PFSK-1 (cell line): Measurements from ENCODE around the gene KCNG1.

ENCODE experiments used
- FOXP2 ChIP-seq: optimal IDR thresholded peaks from 2 replicates; pipeline ENCODE3; 2011; ENCODE audit warnings: borderline replicate concordance, control low read depth, inconsistent platforms; ENCODE audit not compliant: insufficient read depth; ENCODE audit errors: extremely low read length, extremely low read depth
- POLR2AphosphoS5 ChIP-seq: IDR thresholded peaks from 2 replicates; pipeline ENCODE4 v1.6.1; 2012; ENCODE audit warnings: low read depth, mild to moderate bottlenecking, control low read depth, low read length, moderate library complexity
- SIN3A ChIP-seq: IDR thresholded peaks from 2 replicates; pipeline ENCODE4 v1.6.1; 2012; ENCODE audit warnings: mild to moderate bottlenecking, low read length, moderate library complexity, borderline replicate concordance; ENCODE audit not compliant: insufficient read depth
- TAF1 ChIP-seq: IDR thresholded peaks from 2 replicates; pipeline ENCODE4 v1.6.1; 2012; ENCODE audit warnings: low read length, control low read depth, borderline replicate concordance; ENCODE audit not compliant: insufficient read depth
- TF ChIP-seq, protein P1 (sequence below), 2 experiments: IDR thresholded peaks; 2 replicates each; pipeline versions ENCODE4 v1.6.1 to v1.8.0; 2011 to 2012; ENCODE audit warnings: low read depth in 2 of 2, low read length in 2 of 2, control low read depth in 1 of 2, inconsistent platforms in 1 of 2, mild to moderate bottlenecking in 1 of 2, moderate library complexity in 1 of 2; ENCODE audit not compliant: insufficient read depth in 1 of 2

Gene KCNG1

DNA sequence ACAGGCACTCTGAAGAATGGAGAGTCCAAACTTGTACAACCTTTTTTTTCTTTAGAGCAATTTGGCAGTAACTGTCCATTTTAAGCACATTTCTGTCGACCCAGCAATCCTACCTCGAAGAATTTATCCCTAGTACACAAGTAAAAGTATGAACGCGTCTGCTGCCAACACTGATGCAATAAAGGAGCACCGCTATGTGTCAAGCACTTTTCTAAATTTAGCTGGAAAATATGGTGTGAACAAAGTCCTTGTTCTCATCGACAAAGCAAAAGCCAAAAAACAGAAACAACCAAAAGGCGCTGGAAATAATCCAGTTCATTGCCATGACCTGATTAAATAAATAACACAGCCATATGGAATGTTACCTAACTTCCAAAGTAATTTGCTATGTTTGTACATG lies 65.6 kb downstream of the KCNG1 start:
- no peak for TF ChIP-seq POLR2AphosphoS5

DNA sequence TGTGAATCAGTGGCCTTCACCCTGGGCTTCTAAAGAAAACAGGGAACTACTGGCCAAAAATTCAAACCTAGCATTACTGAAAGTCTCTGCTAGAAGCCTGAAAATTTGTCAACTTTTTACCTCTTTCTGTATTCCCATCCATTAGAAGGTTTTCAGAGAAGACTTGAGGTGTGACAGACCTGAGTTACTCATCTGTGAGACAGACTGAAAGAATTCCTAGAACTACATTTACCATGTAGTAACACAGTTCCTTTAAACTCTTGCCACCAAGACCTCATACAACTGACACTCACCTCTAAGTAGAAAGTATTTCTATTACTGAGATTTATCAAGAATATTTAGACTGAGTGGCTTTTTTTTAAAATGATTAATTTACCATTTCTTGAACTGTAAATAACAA lies 69.1 kb downstream of the KCNG1 start:
- TF ChIP-seq TAF1 (no peak), FOXP2 (no peak), SIN3A (no peak), POLR2AphosphoS5 (no peak)
- TF ChIP-seq, protein P1, sequence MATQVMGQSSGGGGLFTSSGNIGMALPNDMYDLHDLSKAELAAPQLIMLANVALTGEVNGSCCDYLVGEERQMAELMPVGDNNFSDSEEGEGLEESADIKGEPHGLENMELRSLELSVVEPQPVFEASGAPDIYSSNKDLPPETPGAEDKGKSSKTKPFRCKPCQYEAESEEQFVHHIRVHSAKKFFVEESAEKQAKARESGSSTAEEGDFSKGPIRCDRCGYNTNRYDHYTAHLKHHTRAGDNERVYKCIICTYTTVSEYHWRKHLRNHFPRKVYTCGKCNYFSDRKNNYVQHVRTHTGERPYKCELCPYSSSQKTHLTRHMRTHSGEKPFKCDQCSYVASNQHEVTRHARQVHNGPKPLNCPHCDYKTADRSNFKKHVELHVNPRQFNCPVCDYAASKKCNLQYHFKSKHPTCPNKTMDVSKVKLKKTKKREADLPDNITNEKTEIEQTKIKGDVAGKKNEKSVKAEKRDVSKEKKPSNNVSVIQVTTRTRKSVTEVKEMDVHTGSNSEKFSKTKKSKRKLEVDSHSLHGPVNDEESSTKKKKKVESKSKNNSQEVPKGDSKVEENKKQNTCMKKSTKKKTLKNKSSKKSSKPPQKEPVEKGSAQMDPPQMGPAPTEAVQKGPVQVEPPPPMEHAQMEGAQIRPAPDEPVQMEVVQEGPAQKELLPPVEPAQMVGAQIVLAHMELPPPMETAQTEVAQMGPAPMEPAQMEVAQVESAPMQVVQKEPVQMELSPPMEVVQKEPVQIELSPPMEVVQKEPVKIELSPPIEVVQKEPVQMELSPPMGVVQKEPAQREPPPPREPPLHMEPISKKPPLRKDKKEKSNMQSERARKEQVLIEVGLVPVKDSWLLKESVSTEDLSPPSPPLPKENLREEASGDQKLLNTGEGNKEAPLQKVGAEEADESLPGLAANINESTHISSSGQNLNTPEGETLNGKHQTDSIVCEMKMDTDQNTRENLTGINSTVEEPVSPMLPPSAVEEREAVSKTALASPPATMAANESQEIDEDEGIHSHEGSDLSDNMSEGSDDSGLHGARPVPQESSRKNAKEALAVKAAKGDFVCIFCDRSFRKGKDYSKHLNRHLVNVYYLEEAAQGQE (IDR thresholded peaks at IDR 0.05; ENCODE audit: insufficient read depth in 1 of 2, low read depth in 2 of 2, low read length in 2 of 2) = no peak
